ENCODE measurements around the gene SYT5. TPM values are rescaled to one million over a fixed set of nuclear protein-coding genes. Genes with fewer than 3 reads are reported as not detected.

SYT5 gene
- total RNA-seq, 1 experiment from 2014 or later: 4.5 TPM

GRCh38 chr19:55224038-55224665, 44.1 kb upstream of the SYT5 start:
- DNase-seq: peak; percentile 24
- WGBS (ENCODE audit: extremely low coverage, insufficient read length, low lambda C conversion rate): no CpG with 5 or more reads among the region's 26 CpGs
- 0 out of 7 replicates have a peak overlapping the region, but pooled peaks of 1 of the 3 experiments have one; percentile 52 for H3K27ac Mint-ChIP-seq
- Histone ChIP-seq H4K8ac (replicated peaks; ENCODE audit: insufficient read length, low read depth, low read length) (no peak overlapping the region), H3K4ac (ENCODE audit: low read depth, low read length) (no peak overlapping the region), H3K4me1 (ENCODE audit: insufficient read depth, low read length) (no peaks in the 10 kb centered on the region), H3K23ac (ENCODE audit: insufficient read length, low read depth, low read length) (no peak overlapping the region), H3K14ac (ENCODE audit: insufficient read depth, low read length) (no peak overlapping the region), H3K79me2 (ENCODE audit: insufficient read depth, low read length) (no peaks in the 10 kb centered on the region), H3T11ph (ENCODE audit: low read length) (no peak overlapping the region), H2BK20ac (ENCODE audit: low read depth, low read length, poor library complexity, severe bottlenecking) (no peak overlapping the region), H3K23me2 (ENCODE audit: insufficient read length, low read depth, low read length, poor library complexity, severe bottlenecking) (no peaks in the 10 kb centered on the region), H2AFZ (ENCODE audit: low read length) (no peak overlapping the region), H2AK5ac (ENCODE audit: insufficient read length, low read length) (no peak overlapping the region), H2BK5ac (ENCODE audit: insufficient read length, low read length) (no peak overlapping the region), H3K9ac (ENCODE audit: extremely low read depth, insufficient read length, low read length) (no peak overlapping the region), H2BK12ac (ENCODE audit: insufficient read length, low read depth, low read length) (no peak overlapping the region), H3K4me2 (ENCODE audit: insufficient read depth, insufficient read length, low read length) (no peak overlapping the region), H3K56ac (ENCODE audit: insufficient read length, low read depth, low read length) (no peak overlapping the region), H2BK15ac (ENCODE audit: low read depth, low read length) (no peak overlapping the region), H4K5ac (ENCODE audit: insufficient read length, low read depth, low read length) (no peak overlapping the region), H3K18ac (ENCODE audit: insufficient read length, low read depth, low read length) (no peak overlapping the region), H3K9me3 (ENCODE audit: control insufficient read depth, low read depth, low read length) (no peaks in the 10 kb centered on the region), H3K79me1 (ENCODE audit: insufficient read depth, low read depth, low read length, poor library complexity, severe bottlenecking) (no peaks in the 10 kb centered on the region), H4K91ac (ENCODE audit: insufficient read length, low read depth, low read length) (no peak overlapping the region), H4K20me1 (ENCODE audit: control insufficient read depth, insufficient read depth, insufficient read length) (no peaks in the 10 kb centered on the region), H2BK120ac (ENCODE audit: low read depth, low read length, poor library complexity, severe bottlenecking) (no peak overlapping the region), H3K27ac (ENCODE audit: insufficient read length, low read depth, low read length) (no peak overlapping the region), H3K27me3 (ENCODE audit: insufficient read depth, low read length) (no peaks in the 10 kb centered on the region)
- peaks cover 9 to 25% (median 13%) of the 10 kb centered on the region in 3 experiments for H3K36me3 Mint-ChIP-seq (ENCODE audit: insufficient read depth in 1 of 3, low read depth in 3 of 3)
- no peak for TF ChIP-seq CTCF (conservative IDR thresholded peaks at IDR 0.05)
- no peak overlapping the region for H3K4me3 Mint-ChIP-seq
- peaks cover 0 to 6% of the 10 kb centered on the region in 2 experiments; a peak in 2 of 4 replicates for H3K4me1 Mint-ChIP-seq
- H3K27me3 Mint-ChIP-seq (ENCODE audit: low read depth): peaks cover 3% of the 10 kb centered on the region; the same call in 1 of the 2 replicates
- peaks cover 9% of the 10 kb centered on the region in 2 experiments; a peak in 4 of 5 replicates for H3K9me3 Mint-ChIP-seq

Data from H9 (cell line).